LoVo (cell line): Measurements from ENCODE around the gene DGUOK.
"Not testable (repeated sequence)": the region's sequence is repeated elsewhere in the genome, so short reads cannot be mapped to it uniquely, and the experiment has no call there.

Experiments used
- DNase-seq: peaks from one replicate; pipeline ENCODE4 v3.0.0-alpha.2; 2016; ENCODE audit warnings: low spot score

Gene DGUOK

GRCh38 chr2:73926493-73927327, at the start of gene DGUOK:
Gene DGUOK (plus strand): TSS chr2:73926880. CDS start chr2:73926911, 31 bp downstream.
- peak; percentile 99 for DNase-seq

- DNase-seq = no peak
These were observed 49.4 kb upstream of the DGUOK start for GRCh38 chr2:73877071-73877802.

GRCh38 chr2:73877984-73878383, 48.7 kb upstream of the DGUOK start:
- DNase-seq = not testable (repeated sequence)

- DNase-seq = no peak
These were observed 41.3 kb upstream of the DGUOK start for GRCh38 chr2:73885406-73885805.

- no peak for DNase-seq
These were observed 40.3 kb upstream of the DGUOK start for GRCh38 chr2:73886357-73886756.

- not testable (repeated sequence) for DNase-seq
These were observed 38.9 kb upstream of the DGUOK start for GRCh38 chr2:73887596-73888353.

- no peak for DNase-seq
These were observed 38.3 kb upstream of the DGUOK start for GRCh38 chr2:73888388-73888787.

GRCh38 chr2:73889206-73889605, 37.5 kb upstream of the DGUOK start:
- DNase-seq = no peak

- DNase-seq = no peak
These were observed 36.2 kb upstream of the DGUOK start for GRCh38 chr2:73890301-73891092.

GRCh38 chr2:73891276-73891901, 35.3 kb upstream of the DGUOK start:
- DNase-seq = no peak

GRCh38 chr2:73892631-73893329, 33.9 kb upstream of the DGUOK start, which contains the start of gene ACTG2:
Gene ACTG2 (plus strand): TSS chr2:73893008. CDS start chr2:73901312, 8,304 bp downstream.
- no peak for DNase-seq

GRCh38 chr2:73893764-73894474, 32.8 kb upstream of the DGUOK start:
- no peak for DNase-seq

GRCh38 chr2:73894475-73894850, 32.2 kb upstream of the DGUOK start:
- DNase-seq = no peak

GRCh38 chr2:73894877-73895276, 31.8 kb upstream of the DGUOK start:
- no peak for DNase-seq

GRCh38 chr2:73895473-73895872, 31.2 kb upstream of the DGUOK start:
- DNase-seq = no peak

- no peak for DNase-seq
These were observed 30.1 kb upstream of the DGUOK start for GRCh38 chr2:73896362-73897239.

- no peak for DNase-seq
These were observed 29.5 kb upstream of the DGUOK start for GRCh38 chr2:73897240-73897583.

- peak; percentile 8 for DNase-seq
These were observed 28.7 kb upstream of the DGUOK start for GRCh38 chr2:73897934-73898333.

- no peak for DNase-seq
These were observed 26.8 kb upstream of the DGUOK start for GRCh38 chr2:73899801-73900336.
